ENCODE data around the gene SERPINA1. TPM values are rescaled to one million over a fixed set of nuclear protein-coding genes. Genes with fewer than 3 reads are reported as not detected.

SERPINA1 gene
- total RNA-seq, 1 experiment from 2014 or later, result 10.5 TPM

- no peaks in the 10 kb centered on the region for H4K20me1 ChIP-seq (ENCODE audit: low read length)
- POLR2A ChIA-PET (ENCODE audit: unreplicated experiment), result no interaction called here
- H3K4me2 ChIP-seq (ENCODE audit: low read length), result no peak overlapping the region
- no TSS peak for BruUV-seq (replicated peaks)
- DNase-seq (no peak), ATAC-seq (no peak)
- no peaks in the 10 kb centered on the region for H3K36me3 ChIP-seq (ENCODE audit: low read depth, low read length)
- CTCF ChIA-PET, result no interaction called here
- H3K9ac ChIP-seq (ENCODE audit: low read length), result no peak overlapping the region
- intact Hi-C loops (cut with micrococcal nuclease), result no loop called here
- H3K9me2 ChIP-seq (replicated peaks; ENCODE audit: low read length), result no peaks in the 10 kb centered on the region
- no peaks in the 10 kb centered on the region for H3K79me2 ChIP-seq (ENCODE audit: low read length)
- H3K9me3 ChIP-seq (ENCODE audit: low read length), result no peaks in the 10 kb centered on the region
- no peak overlapping the region for H2AFZ ChIP-seq (ENCODE audit: low read length)
- H3K4me1 ChIP-seq (ENCODE audit: insufficient read depth, low read length), result peaks cover 10% of the 10 kb centered on the region
- H3F3A ChIP-seq (ENCODE audit: low read length, unreplicated experiment), result no peaks in the 10 kb centered on the region
- peak overlapping the region; percentile 11; the same call in 1 of the 2 replicates for H3K27ac ChIP-seq (ENCODE audit: low read length)
- no peaks in the 10 kb centered on the region for H3K27me3 ChIP-seq (ENCODE audit: low read length)
- no peak overlapping the region for H3K4me3 ChIP-seq (ENCODE audit: low read length)
- TF ChIP-seq EZH2 (IDR thresholded peaks at IDR 0.05; ENCODE audit: low read length, unreplicated experiment) (no peak), EZH2phosphoT487 (IDR thresholded peaks at IDR 0.05; ENCODE audit: borderline replicate concordance, low read length) (no peak), CTCF (conservative IDR thresholded peaks at IDR 0.05; ENCODE audit: low read depth, low read length) (no peak)
Observed at GRCh38 chr14:94391281-94391975, 3.0 kb upstream of the SERPINA1 start.

DNA sequence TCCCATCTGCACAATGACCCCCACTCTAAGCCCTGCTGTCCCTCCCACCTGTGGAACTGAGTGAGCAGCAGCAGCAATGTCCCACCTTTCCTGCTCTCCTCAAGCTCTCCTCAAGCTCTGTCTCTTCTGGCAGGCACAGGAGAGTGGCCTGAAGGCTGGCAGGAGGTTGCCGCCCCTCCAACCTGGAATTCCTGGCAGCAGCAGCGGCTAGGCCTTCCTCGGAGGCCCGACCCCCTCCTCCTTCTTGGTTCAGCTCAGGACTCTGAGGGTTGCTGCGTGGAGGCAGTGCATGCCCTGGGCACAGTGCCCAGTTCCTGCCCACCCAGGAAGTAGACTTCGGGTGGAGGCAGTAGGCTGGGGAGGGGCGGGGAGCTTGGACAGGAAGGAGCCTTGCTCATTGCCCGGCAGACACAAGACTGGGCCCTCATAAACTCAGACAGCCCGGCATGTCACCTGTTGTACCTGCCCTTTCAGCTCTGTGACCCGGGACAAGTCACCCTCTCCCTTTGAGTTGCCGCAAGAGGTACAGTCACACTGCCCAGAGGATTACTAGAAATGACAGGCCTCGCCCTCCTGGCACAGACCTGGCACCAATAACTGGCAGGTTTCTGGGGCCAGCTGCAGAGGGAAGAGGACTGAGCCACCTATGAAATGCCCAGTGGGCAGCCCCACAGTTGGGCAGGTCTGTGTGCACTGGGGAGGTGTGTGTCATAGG, 2.1 kb upstream of the SERPINA1 start:
- BruUV-seq (replicated peaks), result no TSS peak
- Histone ChIP-seq H3K4me1 (ENCODE audit: insufficient read depth, low read length) (peaks cover 10% of the 10 kb centered on the region), H3F3A (ENCODE audit: low read length, unreplicated experiment) (no peaks in the 10 kb centered on the region), H3K4me3 (ENCODE audit: low read length) (no peak overlapping the region), H3K4me2 (ENCODE audit: low read length) (no peak overlapping the region), H4K20me1 (ENCODE audit: low read length) (no peaks in the 10 kb centered on the region), H3K36me3 (ENCODE audit: low read depth, low read length) (no peaks in the 10 kb centered on the region), H3K9me2 (replicated peaks; ENCODE audit: low read length) (no peaks in the 10 kb centered on the region), H2AFZ (ENCODE audit: low read length) (no peak overlapping the region), H3K9me3 (ENCODE audit: low read length) (no peaks in the 10 kb centered on the region), H3K27me3 (ENCODE audit: low read length) (no peaks in the 10 kb centered on the region), H3K79me2 (ENCODE audit: low read length) (no peaks in the 10 kb centered on the region), H3K27ac (ENCODE audit: low read length) (peak overlapping the region; percentile 55), H3K9ac (ENCODE audit: low read length) (no peak overlapping the region)
- ChIA-PET CTCF (no interaction called here), POLR2A (ENCODE audit: unreplicated experiment) (no interaction called here)
- peak; percentile 49 for DNase-seq
- TF ChIP-seq EZH2phosphoT487 (IDR thresholded peaks at IDR 0.05; ENCODE audit: borderline replicate concordance, low read length), result no peak
- TF ChIP-seq EZH2 (IDR thresholded peaks at IDR 0.05; ENCODE audit: low read length, unreplicated experiment), result no peak
- no peak for TF ChIP-seq CTCF (conservative IDR thresholded peaks at IDR 0.05; ENCODE audit: low read depth, low read length)
- peak; percentile 38 for ATAC-seq
- intact Hi-C loops (cut with micrococcal nuclease), result no loop called here
